ENCODE results near the gene C8A. TPM values are rescaled to one million over a fixed set of nuclear protein-coding genes. Genes with fewer than 3 reads are reported as not detected.

C8A gene
- total RNA-seq, 1 experiment from 2014 or later, result not detected

DNA sequence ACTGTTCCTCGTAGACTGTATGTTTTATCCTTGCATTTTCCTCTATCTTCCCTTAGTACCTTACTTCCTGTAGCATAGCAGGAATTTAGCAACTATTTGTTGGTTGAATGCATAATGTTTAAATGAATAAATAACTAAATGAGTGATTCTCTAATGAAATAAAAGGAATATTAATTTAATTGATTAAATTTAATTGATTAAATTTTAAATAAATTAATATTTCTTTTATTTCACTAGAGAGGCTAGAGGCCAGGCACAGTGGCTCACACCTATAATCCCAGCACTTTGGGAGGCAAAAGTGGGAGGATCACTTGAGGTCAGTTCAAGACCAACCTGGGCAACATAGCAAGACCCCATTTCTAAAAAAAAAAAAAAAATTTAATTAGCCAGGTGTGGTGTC lies 85.4 kb downstream of the C8A start:
- WGBS (ENCODE audit: extremely low coverage, insufficient read length, low lambda C conversion rate), result no CpG with 5 or more reads among the region's 1 CpG
- peaks cover 5% of the 10 kb centered on the region for H3K4me1 ChIP-seq (ENCODE audit: insufficient read depth, low read length)
- no peak overlapping the region for H2BK5ac ChIP-seq (ENCODE audit: insufficient read length, low read length)
- no peak overlapping the region for H2BK120ac ChIP-seq (ENCODE audit: low read depth, low read length, poor library complexity, severe bottlenecking)
- no peaks in the 10 kb centered on the region for H3K79me2 ChIP-seq (ENCODE audit: insufficient read depth, low read length)
- H3K14ac ChIP-seq (ENCODE audit: insufficient read depth, low read length), result no peak overlapping the region
- no peaks in the 10 kb centered on the region for H3K23me2 ChIP-seq (ENCODE audit: insufficient read length, low read depth, low read length, poor library complexity, severe bottlenecking)
- no peaks in the 10 kb centered on the region; a peak in 1 of 5 replicates for H3K9me3 Mint-ChIP-seq
- peaks cover 13 to 15% of the 10 kb centered on the region in 2 experiments for H3K4me1 Mint-ChIP-seq
- H3K23ac ChIP-seq (ENCODE audit: insufficient read length, low read depth, low read length), result no peak overlapping the region
- no peak overlapping the region for H3K4me2 ChIP-seq (ENCODE audit: insufficient read depth, insufficient read length, low read length)
- no peaks in the 10 kb centered on the region for H3K79me1 ChIP-seq (ENCODE audit: insufficient read depth, low read depth, low read length, poor library complexity, severe bottlenecking)
- H4K91ac ChIP-seq (ENCODE audit: insufficient read length, low read depth, low read length), result no peak overlapping the region
- H3K56ac ChIP-seq (ENCODE audit: insufficient read length, low read depth, low read length), result no peak overlapping the region
- H2AK5ac ChIP-seq (ENCODE audit: insufficient read length, low read length), result no peak overlapping the region
- no peak for DNase-seq
- H3K18ac ChIP-seq (ENCODE audit: insufficient read length, low read depth, low read length), result no peak overlapping the region
- H3K4ac ChIP-seq (ENCODE audit: low read depth, low read length), result no peak overlapping the region
- no peak overlapping the region for H2AFZ ChIP-seq (ENCODE audit: low read length)
- H3K36me3 Mint-ChIP-seq (ENCODE audit: insufficient read depth in 1 of 3, low read depth in 3 of 3), result no peaks in the 10 kb centered on the region
- no peak overlapping the region for H3K4me3 Mint-ChIP-seq
- no peak overlapping the region for H3T11ph ChIP-seq (ENCODE audit: low read length)
- H2BK20ac ChIP-seq (ENCODE audit: low read depth, low read length, poor library complexity, severe bottlenecking), result no peak overlapping the region
- H3K27ac ChIP-seq (ENCODE audit: insufficient read length, low read depth, low read length), result no peak overlapping the region
- no peaks in the 10 kb centered on the region for H4K20me1 ChIP-seq (ENCODE audit: control insufficient read depth, insufficient read depth, insufficient read length)
- H4K5ac ChIP-seq (ENCODE audit: insufficient read length, low read depth, low read length), result no peak overlapping the region
- no peak overlapping the region for H3K9ac ChIP-seq (ENCODE audit: extremely low read depth, insufficient read length, low read length)
- H2BK15ac ChIP-seq (ENCODE audit: low read depth, low read length), result no peak overlapping the region
- TF ChIP-seq, protein P1, sequence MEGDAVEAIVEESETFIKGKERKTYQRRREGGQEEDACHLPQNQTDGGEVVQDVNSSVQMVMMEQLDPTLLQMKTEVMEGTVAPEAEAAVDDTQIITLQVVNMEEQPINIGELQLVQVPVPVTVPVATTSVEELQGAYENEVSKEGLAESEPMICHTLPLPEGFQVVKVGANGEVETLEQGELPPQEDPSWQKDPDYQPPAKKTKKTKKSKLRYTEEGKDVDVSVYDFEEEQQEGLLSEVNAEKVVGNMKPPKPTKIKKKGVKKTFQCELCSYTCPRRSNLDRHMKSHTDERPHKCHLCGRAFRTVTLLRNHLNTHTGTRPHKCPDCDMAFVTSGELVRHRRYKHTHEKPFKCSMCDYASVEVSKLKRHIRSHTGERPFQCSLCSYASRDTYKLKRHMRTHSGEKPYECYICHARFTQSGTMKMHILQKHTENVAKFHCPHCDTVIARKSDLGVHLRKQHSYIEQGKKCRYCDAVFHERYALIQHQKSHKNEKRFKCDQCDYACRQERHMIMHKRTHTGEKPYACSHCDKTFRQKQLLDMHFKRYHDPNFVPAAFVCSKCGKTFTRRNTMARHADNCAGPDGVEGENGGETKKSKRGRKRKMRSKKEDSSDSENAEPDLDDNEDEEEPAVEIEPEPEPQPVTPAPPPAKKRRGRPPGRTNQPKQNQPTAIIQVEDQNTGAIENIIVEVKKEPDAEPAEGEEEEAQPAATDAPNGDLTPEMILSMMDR (conservative IDR thresholded peaks at IDR 0.05), result no peak
- H4K8ac ChIP-seq (replicated peaks; ENCODE audit: insufficient read length, low read depth, low read length), result no peak overlapping the region
- peaks cover 39% of the 10 kb centered on the region for H3K27me3 Mint-ChIP-seq (ENCODE audit: low read depth)
- no peak overlapping the region for H2BK12ac ChIP-seq (ENCODE audit: insufficient read length, low read depth, low read length)
- no peak overlapping the region for H3K27ac Mint-ChIP-seq
- no peaks in the 10 kb centered on the region for H3K27me3 ChIP-seq (ENCODE audit: insufficient read depth, low read length)
- H3K9me3 ChIP-seq (ENCODE audit: control insufficient read depth, low read depth, low read length), result no peaks in the 10 kb centered on the region

All from H9 (cell line).